ENCODE measurements around the gene RPAP2.
"Not testable (repeated sequence)": the region's sequence is repeated elsewhere in the genome, so short reads cannot be mapped to it uniquely, and the experiment has no call there.

Gene RPAP2

DNA sequence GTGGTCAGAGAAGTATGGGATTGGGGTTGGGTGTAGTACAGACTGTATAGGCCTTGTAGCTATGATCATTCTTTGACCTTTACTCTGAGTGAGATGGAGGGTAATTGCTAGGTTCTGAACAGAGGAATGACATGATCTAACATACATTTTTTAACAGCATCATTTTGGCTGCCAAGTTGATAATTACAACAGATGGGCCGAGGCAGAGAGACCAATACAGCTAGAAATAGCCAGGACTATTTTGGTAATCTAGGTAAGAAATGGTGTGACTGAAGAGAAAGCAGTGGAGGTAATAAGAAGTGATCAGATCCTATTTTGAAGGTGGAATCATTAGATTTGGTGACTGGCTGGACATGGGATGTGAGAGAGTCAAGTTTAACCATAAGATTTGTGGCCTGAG lies 43.5 kb downstream of the RPAP2 start:
- peaks cover 4% of the 10 kb centered on the region for H3K4me1 Mint-ChIP-seq (ENCODE audit: low read depth)
- peaks cover 40% of the 10 kb centered on the region for H3K36me3 Mint-ChIP-seq (ENCODE audit: low read depth)
- H3K9me3 Mint-ChIP-seq, result no peaks in the 10 kb centered on the region
- no peak overlapping the region for H3K27ac Mint-ChIP-seq
- no peaks in the 10 kb centered on the region for H3K27me3 Mint-ChIP-seq (ENCODE audit: low read depth)
- no peak overlapping the region for H3K4me3 Mint-ChIP-seq

DNA sequence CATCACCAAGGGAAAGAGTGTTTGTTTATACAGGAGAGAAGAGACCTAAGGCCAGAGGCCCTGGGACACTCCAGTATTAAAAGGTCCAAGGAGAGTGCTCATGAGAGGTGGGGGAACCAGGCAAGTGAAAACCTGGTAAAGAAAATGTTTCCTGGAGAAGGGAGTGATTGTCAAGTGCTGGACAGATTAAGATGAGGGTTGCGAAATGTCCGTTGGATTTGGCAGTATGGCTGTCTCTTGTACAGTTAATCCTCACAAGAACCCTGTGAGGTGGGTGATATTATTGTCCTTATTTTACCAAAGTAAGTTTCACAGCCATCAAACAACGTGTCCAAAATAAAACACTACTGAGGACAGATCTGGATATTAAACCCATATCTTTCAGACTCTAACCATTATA lies 44.2 kb downstream of the RPAP2 start:
- Mint-ChIP-seq H3K27me3 (ENCODE audit: low read depth) (no peaks in the 10 kb centered on the region), H3K9me3 (no peaks in the 10 kb centered on the region), H3K4me1 (ENCODE audit: low read depth) (peaks cover 4% of the 10 kb centered on the region), H3K27ac (no peak overlapping the region), H3K4me3 (no peak overlapping the region), H3K36me3 (ENCODE audit: low read depth) (peaks cover 40% of the 10 kb centered on the region)

GRCh38 chr1:92346866-92347640 lies 48.2 kb downstream of the RPAP2 start:
- Mint-ChIP-seq H3K36me3 (ENCODE audit: low read depth) (peaks cover 36% of the 10 kb centered on the region), H3K4me3 (no peak overlapping the region), H3K27ac (no peak overlapping the region), H3K4me1 (ENCODE audit: low read depth) (peaks cover 11% of the 10 kb centered on the region), H3K9me3 (no peaks in the 10 kb centered on the region), H3K27me3 (ENCODE audit: low read depth) (no peaks in the 10 kb centered on the region)

GRCh38 chr1:92352856-92353255 lies 54.0 kb downstream of the RPAP2 start:
- Mint-ChIP-seq H3K36me3 (ENCODE audit: low read depth) (peaks cover 41% of the 10 kb centered on the region), H3K27me3 (ENCODE audit: low read depth) (no peaks in the 10 kb centered on the region), H3K4me3 (no peak overlapping the region), H3K4me1 (ENCODE audit: low read depth) (peaks cover 14% of the 10 kb centered on the region), H3K9me3 (peaks cover 4% of the 10 kb centered on the region), H3K27ac (no peak overlapping the region)

GRCh38 chr1:92354259-92354658 lies 55.4 kb downstream of the RPAP2 start:
- H3K27ac Mint-ChIP-seq, result no peak overlapping the region
- peaks cover 43% of the 10 kb centered on the region for H3K36me3 Mint-ChIP-seq (ENCODE audit: low read depth)
- peaks cover 15% of the 10 kb centered on the region for H3K4me1 Mint-ChIP-seq (ENCODE audit: low read depth)
- H3K4me3 Mint-ChIP-seq, result no peak overlapping the region
- H3K9me3 Mint-ChIP-seq, result peaks cover 4% of the 10 kb centered on the region
- no peaks in the 10 kb centered on the region for H3K27me3 Mint-ChIP-seq (ENCODE audit: low read depth)

GRCh38 chr1:92356956-92357355 lies 58.1 kb downstream of the RPAP2 start:
- H3K9me3 Mint-ChIP-seq, result peaks cover 4% of the 10 kb centered on the region
- H3K4me3 Mint-ChIP-seq, result no peak overlapping the region
- H3K27ac Mint-ChIP-seq, result no peak overlapping the region
- peaks cover 52% of the 10 kb centered on the region for H3K36me3 Mint-ChIP-seq (ENCODE audit: low read depth)
- no peaks in the 10 kb centered on the region for H3K27me3 Mint-ChIP-seq (ENCODE audit: low read depth)
- peaks cover 15% of the 10 kb centered on the region for H3K4me1 Mint-ChIP-seq (ENCODE audit: low read depth)

DNA sequence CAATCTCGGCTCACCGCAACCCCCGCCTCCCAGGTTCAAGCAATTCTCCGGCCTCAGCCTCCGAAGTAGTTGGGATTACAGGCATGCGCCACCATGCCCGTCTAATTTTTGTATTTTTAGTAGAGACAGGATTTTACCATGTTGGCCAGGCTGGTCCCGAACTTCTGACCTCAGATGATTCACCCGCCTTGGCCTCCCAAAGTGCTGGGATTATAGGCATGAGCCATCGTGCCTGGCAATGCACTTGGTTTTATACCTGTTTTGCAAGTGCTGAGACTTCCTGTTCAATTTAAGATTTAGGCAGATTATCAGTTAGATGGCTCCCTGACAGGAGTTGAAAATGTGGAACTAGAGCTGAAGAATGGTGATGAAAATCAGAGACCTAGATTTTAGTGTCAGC lies 60.5 kb downstream of the RPAP2 start:
- H3K9me3 Mint-ChIP-seq, H3K27ac Mint-ChIP-seq: not testable (repeated sequence)

DNA sequence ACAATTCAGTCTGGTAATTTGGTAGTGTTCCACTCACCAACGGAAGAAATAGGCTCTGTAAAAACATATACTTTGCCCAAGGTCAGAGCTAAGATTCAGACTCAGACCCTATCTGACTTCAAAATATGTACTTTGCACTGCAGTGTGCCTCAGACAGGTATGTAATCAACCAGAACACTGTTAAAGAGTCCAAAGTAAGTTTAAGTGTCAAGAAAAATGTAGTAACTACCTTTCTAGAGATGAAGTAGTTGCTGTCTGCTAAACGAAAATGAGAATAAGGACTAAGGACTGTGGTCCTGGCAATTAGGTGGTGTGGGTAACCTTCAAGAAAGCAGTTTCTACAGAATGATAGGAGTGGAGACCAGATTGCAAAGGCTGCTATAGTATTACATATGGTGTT lies 61.1 kb downstream of the RPAP2 start:
- H3K4me3 Mint-ChIP-seq, result no peak overlapping the region
- H3K4me1 Mint-ChIP-seq (ENCODE audit: low read depth), result peaks cover 30% of the 10 kb centered on the region
- H3K36me3 Mint-ChIP-seq (ENCODE audit: low read depth), result peaks cover 55% of the 10 kb centered on the region
- H3K27me3 Mint-ChIP-seq (ENCODE audit: low read depth), result no peaks in the 10 kb centered on the region
- H3K9me3 Mint-ChIP-seq, result no peaks in the 10 kb centered on the region
- no peak overlapping the region for H3K27ac Mint-ChIP-seq

More for the DNA sequence above, 60.5 kb downstream of the RPAP2 start:
- peaks cover 24% of the 10 kb centered on the region for H3K4me1 Mint-ChIP-seq (ENCODE audit: low read depth)
- H3K36me3 Mint-ChIP-seq (ENCODE audit: low read depth), result peaks cover 49% of the 10 kb centered on the region
- H3K4me3 Mint-ChIP-seq; H3K27me3 Mint-ChIP-seq (ENCODE audit: low read depth): not testable (repeated sequence)

DNA sequence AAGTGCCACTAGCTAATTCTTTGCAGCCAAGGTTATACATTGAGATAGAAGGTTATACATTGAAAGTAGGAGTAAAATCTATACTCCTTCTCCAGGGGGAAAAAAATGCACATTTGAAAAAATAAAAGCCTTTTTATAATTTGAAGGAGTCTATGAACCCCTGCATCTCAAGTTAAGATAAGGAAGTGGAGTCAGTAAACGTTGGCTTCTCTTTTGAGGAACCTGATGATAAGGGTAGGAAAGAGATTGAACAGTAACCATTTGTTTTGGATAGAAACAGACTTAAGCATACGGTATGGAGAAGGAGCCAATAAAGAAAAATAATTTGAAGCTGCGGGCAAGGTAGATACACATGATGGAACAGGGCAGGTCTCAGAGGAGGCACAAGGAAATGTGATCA lies 64.1 kb downstream of the RPAP2 start:
- Mint-ChIP-seq H3K36me3 (ENCODE audit: low read depth) (peaks cover 50% of the 10 kb centered on the region), H3K27me3 (ENCODE audit: low read depth) (no peaks in the 10 kb centered on the region), H3K4me1 (ENCODE audit: low read depth) (peaks cover 48% of the 10 kb centered on the region), H3K4me3 (no peak overlapping the region), H3K9me3 (no peaks in the 10 kb centered on the region), H3K27ac (no peak overlapping the region)

DNA sequence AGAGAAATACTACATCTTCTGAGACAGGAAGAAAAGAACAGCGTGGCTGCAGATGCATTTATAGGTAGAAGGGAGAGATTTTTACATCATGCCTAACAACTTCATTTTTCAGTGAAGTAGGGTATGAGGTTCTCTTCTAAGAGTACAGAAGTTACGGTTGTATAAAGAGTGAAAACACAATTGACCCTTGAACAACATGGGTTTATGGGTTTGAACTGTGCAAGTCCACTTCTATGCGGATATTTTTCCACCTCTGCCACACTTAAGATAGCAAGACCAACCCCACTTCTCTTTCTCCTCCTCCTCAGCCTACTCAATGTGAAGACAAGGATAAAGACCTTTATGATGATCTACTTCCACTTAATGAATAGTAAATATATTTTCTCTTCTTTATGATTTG lies 64.5 kb downstream of the RPAP2 start:
- no peak overlapping the region for H3K27ac Mint-ChIP-seq
- peaks cover 44% of the 10 kb centered on the region for H3K4me1 Mint-ChIP-seq (ENCODE audit: low read depth)

GRCh38 chr1:92365378-92366039 lies 66.7 kb downstream of the RPAP2 start:
- no peaks in the 10 kb centered on the region for H3K27me3 Mint-ChIP-seq (ENCODE audit: low read depth)
- peaks cover 44% of the 10 kb centered on the region for H3K36me3 Mint-ChIP-seq (ENCODE audit: low read depth)
- H3K4me1 Mint-ChIP-seq (ENCODE audit: low read depth), result peaks cover 49% of the 10 kb centered on the region
- H3K9me3 Mint-ChIP-seq, result no peaks in the 10 kb centered on the region
- H3K27ac Mint-ChIP-seq, result peak overlapping the region; percentile 61
- H3K4me3 Mint-ChIP-seq, result peak overlapping the region; percentile 29

More for the DNA sequence above, 64.5 kb downstream of the RPAP2 start:
- no peaks in the 10 kb centered on the region for H3K9me3 Mint-ChIP-seq
- no peak overlapping the region for H3K4me3 Mint-ChIP-seq
- peaks cover 46% of the 10 kb centered on the region for H3K36me3 Mint-ChIP-seq (ENCODE audit: low read depth)
- no peaks in the 10 kb centered on the region for H3K27me3 Mint-ChIP-seq (ENCODE audit: low read depth)

- Mint-ChIP-seq H3K27me3 (ENCODE audit: low read depth) (no peaks in the 10 kb centered on the region), H3K27ac (peak overlapping the region; percentile 61), H3K4me1 (ENCODE audit: low read depth) (peaks cover 49% of the 10 kb centered on the region), H3K36me3 (ENCODE audit: low read depth) (peaks cover 41% of the 10 kb centered on the region), H3K4me3 (peak overlapping the region; percentile 29), H3K9me3 (no peaks in the 10 kb centered on the region)
These were observed 67.2 kb downstream of the RPAP2 start for GRCh38 chr1:92366040-92366395.

- Mint-ChIP-seq H3K27ac (peak overlapping the region; percentile 57), H3K27me3 (ENCODE audit: low read depth) (no peaks in the 10 kb centered on the region), H3K4me1 (ENCODE audit: low read depth) (peaks cover 54% of the 10 kb centered on the region), H3K4me3 (peak overlapping the region; percentile 34), H3K9me3 (no peaks in the 10 kb centered on the region), H3K36me3 (ENCODE audit: low read depth) (peaks cover 42% of the 10 kb centered on the region)
These were observed 68.6 kb downstream of the RPAP2 start for GRCh38 chr1:92367496-92367895.

GRCh38 chr1:92372164-92372563 lies 73.3 kb downstream of the RPAP2 start:
- Mint-ChIP-seq H3K27me3 (ENCODE audit: low read depth) (no peaks in the 10 kb centered on the region), H3K36me3 (ENCODE audit: low read depth) (peaks cover 31% of the 10 kb centered on the region), H3K4me1 (ENCODE audit: low read depth) (peaks cover 36% of the 10 kb centered on the region), H3K27ac (no peak overlapping the region), H3K4me3 (no peak overlapping the region), H3K9me3 (no peaks in the 10 kb centered on the region)

- no peaks in the 10 kb centered on the region for H3K9me3 Mint-ChIP-seq
- H3K27me3 Mint-ChIP-seq (ENCODE audit: low read depth), result no peaks in the 10 kb centered on the region
- peaks cover 25% of the 10 kb centered on the region for H3K36me3 Mint-ChIP-seq (ENCODE audit: low read depth)
- H3K4me1 Mint-ChIP-seq (ENCODE audit: low read depth), result peaks cover 27% of the 10 kb centered on the region
- H3K4me3 Mint-ChIP-seq, result no peak overlapping the region
- peak overlapping the region; percentile 41 for H3K27ac Mint-ChIP-seq
These were observed 75.4 kb downstream of the RPAP2 start for GRCh38 chr1:92374223-92374622.

Data from T-helper 1 cell treated with Interleukin-12 subunit alpha and Interleukin-12 subunit beta and Interleukin-4 antibody, amounts not matched to agents 30 μg/mL and 1 μg/mL, for 36 hours (primary cell).